GM18505 (cell line): ENCODE measurements around the gene SKOR2.

Experiments
- ATAC-seq: cut with Tn5 transposase; IDR thresholded peaks from one replicate; pipeline ENCODE4 v1.9.1; 2021; ENCODE audit not compliant: unreplicated experiment
- POLR2A ChIP-seq: IDR thresholded peaks from 4 replicates; pipeline ENCODE4 v1.6.1; 2011; ENCODE audit warnings: borderline replicate concordance; ENCODE audit not compliant: insufficient read depth, insufficient read length; ENCODE audit errors: extremely low read depth

SKOR2 gene, protein sequence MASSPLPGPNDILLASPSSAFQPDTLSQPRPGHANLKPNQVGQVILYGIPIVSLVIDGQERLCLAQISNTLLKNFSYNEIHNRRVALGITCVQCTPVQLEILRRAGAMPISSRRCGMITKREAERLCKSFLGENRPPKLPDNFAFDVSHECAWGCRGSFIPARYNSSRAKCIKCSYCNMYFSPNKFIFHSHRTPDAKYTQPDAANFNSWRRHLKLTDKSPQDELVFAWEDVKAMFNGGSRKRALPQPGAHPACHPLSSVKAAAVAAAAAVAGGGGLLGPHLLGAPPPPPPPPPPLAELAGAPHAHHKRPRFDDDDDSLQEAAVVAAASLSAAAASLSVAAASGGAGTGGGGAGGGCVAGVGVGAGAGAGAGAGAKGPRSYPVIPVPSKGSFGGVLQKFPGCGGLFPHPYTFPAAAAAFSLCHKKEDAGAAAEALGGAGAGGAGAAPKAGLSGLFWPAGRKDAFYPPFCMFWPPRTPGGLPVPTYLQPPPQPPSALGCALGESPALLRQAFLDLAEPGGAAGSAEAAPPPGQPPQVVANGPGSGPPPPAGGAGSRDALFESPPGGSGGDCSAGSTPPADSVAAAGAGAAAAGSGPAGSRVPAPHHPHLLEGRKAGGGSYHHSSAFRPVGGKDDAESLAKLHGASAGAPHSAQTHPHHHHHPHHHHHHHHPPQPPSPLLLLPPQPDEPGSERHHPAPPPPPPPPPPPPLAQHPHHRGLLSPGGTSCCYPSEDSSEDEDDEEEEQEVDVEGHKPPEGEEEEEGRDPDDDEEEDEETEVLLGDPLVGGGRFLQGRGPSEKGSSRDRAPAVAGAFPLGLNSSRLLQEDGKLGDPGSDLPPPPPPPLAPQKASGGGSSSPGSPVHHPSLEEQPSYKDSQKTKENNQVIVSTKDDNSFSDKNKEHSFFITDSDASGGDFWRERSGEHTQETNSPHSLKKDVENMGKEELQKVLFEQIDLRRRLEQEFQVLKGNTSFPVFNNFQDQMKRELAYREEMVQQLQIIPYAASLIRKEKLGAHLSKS

DNA sequence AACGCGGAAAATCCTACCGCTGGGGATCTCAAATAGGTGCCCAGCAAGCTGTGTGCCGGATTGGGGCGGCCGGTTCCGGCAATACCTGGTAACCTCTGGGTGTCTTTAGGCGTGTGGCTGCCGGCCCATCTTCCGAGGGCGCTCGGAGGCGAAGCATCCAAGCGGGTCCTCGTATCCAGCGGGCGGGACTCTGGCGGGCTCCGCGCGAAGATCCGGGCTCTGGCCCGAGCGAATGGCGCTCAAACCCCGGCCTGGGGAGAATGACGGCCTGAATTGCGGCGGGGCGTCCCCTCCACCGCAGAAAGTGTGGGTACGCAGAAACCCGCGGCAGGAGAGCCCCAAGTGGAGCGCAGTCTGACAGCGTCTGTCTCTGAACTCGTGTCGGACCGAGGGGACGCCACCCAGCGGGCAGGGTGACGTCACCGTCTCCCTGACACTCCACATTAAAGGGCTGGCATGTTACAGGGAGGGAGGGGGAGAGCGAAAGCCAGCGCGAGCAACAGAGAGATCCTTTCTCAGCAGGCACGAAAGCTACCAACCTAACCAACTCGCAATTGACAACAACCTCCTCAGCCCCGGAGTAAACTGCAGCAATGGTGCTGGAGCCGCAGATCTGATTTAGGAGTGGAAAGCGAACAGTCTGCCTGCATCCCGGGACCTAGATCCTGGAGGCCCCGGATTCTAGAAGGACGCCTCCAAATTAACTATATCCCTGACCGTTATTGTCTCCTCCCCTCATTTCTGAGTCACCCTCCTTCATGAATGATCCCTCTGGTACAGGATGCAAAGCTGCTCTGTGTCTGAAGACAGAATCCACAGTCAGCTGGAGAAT, at the start of gene SKOR2:
Gene SKOR2, minus strand, starts transcription at position 372 of the 832 bp plus-strand sequence. CDS start 2,477 bp downstream, outside the sequence.
- no peak for ATAC-seq

GRCh38 chr18:47296462-47296861, 45.0 kb upstream of the SKOR2 start:
- no peak for ATAC-seq
- TF ChIP-seq POLR2A = no peak

More for the DNA sequence above, at the start of gene SKOR2:
- no peak for TF ChIP-seq POLR2A

- no peak for TF ChIP-seq POLR2A
- no peak for ATAC-seq
Measured at GRCh38 chr18:47294801-47295200, 43.3 kb upstream of the SKOR2 start.

- ATAC-seq = no peak
Measured at GRCh38 chr18:47288741-47289140, 37.3 kb upstream of the SKOR2 start.

GRCh38 chr18:47287911-47288585, 36.6 kb upstream of the SKOR2 start:
- no peak for TF ChIP-seq POLR2A
- ATAC-seq = no peak

More at GRCh38 chr18:47288741-47289140, 37.3 kb upstream of the SKOR2 start:
- no peak for TF ChIP-seq POLR2A

- TF ChIP-seq POLR2A = no peak
- ATAC-seq = no peak
Measured at GRCh38 chr18:47286776-47287410, 35.4 kb upstream of the SKOR2 start.

DNA sequence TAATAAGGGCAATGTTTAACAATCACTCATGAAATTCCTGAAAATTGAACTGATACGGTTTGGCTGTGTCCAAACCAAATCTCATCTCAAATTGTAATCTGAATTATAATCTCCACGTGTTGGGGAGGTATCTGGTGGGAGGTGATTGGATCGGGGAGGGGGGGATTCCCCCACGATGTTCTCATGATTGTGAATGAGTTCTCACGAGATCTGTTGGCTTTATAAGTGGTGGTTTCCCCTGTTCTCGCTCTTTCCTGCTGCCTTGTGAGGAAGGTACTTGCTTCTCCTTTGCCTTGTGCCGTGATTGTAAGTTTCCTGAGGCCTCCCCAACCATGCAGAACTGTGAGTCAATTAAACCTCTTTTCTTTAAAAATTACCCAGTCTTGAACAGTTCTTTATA, 34.0 kb upstream of the SKOR2 start:
- no peak for TF ChIP-seq POLR2A
- ATAC-seq = no peak

GRCh38 chr18:47284721-47285395, 33.4 kb upstream of the SKOR2 start:
- TF ChIP-seq POLR2A = no peak
- no peak for ATAC-seq

DNA sequence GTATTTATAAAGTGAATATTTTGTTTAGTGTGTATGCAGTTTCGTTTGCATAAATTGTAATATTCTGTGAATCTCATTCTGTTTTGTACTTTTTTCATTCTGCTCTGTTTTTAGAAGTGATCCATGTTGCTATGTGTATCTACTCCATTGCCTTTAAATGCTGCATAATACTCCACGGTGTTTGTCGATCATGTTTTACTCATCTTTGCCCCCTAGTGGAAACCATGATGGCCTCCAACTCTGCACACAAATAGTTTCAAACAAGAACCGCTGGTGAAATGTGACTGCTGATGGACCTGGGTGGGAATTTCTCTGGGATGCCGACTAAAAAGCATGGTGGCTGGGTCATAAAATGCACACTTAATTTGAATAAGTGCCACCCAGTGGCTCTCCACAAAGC, 32.0 kb upstream of the SKOR2 start:
- ATAC-seq = no peak
- TF ChIP-seq POLR2A = no peak

- no peak for ATAC-seq
- TF ChIP-seq POLR2A = no peak
Measured at GRCh38 chr18:47280121-47280520, 28.7 kb upstream of the SKOR2 start.

DNA sequence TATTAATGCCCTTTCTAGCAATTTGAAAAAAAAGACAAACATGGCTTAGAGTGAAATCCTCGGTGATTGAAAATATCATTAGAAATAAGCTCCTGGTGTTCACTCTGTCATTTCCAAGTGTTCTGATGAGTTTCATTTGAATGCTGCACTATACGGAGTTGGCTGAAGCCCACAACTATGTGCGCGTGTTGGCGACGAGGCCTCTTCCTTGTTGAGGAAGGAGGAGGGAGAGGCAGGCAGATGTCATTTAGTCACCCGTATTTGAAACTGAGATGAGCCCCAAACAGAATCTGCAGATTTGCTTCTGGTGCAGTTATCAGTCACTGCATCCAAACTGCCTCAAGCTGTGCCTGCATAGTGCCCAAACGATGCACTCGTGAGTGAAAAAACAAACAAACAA, 23.5 kb upstream of the SKOR2 start:
- ATAC-seq = no peak
- TF ChIP-seq POLR2A = no peak

DNA sequence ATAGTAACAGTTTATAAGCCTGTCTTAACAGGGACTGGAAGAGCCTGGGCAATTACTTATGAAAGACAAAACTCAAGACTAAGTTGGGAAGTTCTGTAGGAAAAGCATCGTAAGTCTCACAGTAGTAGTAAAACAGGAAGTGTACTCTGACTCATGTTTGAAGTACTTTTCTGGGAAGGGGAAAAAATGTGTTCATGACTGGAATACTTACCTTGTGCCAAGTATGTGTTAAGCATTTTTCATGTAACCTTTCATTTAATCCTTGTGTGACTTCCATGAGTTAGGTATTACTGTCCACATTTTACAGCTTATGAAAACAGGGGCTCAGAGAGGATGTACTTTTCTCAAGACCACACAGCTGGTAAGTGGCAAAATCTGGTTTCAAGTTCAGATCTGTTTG, 13.7 kb upstream of the SKOR2 start:
- no peak for TF ChIP-seq POLR2A
- ATAC-seq = no peak

GRCh38 chr18:47264308-47264700, 12.8 kb upstream of the SKOR2 start:
- TF ChIP-seq POLR2A = no peak

More at GRCh38 chr18:47264308-47264700, 12.8 kb upstream of the SKOR2 start:
- ATAC-seq = no peak
